MCF 10A (cell line): ENCODE data around the gene FCRL3. TPM values are rescaled to one million over a fixed set of nuclear protein-coding genes. Genes with fewer than 3 reads are reported as not detected.
"Not testable (repeated sequence)": the region's sequence is repeated elsewhere in the genome, so short reads cannot be mapped to it uniquely, and the experiment has no call there.

Experiments
- Bru-seq: library from RNA; stranded (reverse); fragments of 400-500 nt; gene quantifications from one replicate; lab custom pipeline; 2021; lab: Mats Ljungman, UMichigan
- BruChase-seq, 2 experiments: library from RNA; stranded (reverse); fragments of 400-500 nt; gene quantifications; one replicate each; lab custom pipeline; 2021; lab: Mats Ljungman, UMichigan
- BruUV-seq: library from RNA; stranded (reverse); fragments of 400-500 nt; replicated peaks from 2 replicates; lab custom pipeline; 2021; lab: Mats Ljungman, UMichigan
- CTCF ChIA-PET: fragments of 300-600 bp; sonication (Branson Sonifier 250); formaldehyde crosslinking; extraction: SDS; loops from one replicate; lab custom pipeline; 2021; ENCODE audit warnings: antibody characterized with exemption, inconsistent platforms; lab: Yijun Ruan, JAX
- POLR2A ChIA-PET: fragments of 300-600, 350-650 bp; sonication (Branson Sonifier 250); formaldehyde crosslinking; extraction: SDS; loops from one replicate; lab custom pipeline; 2020; ENCODE audit warnings: antibody characterized with exemption, inconsistent platforms; lab: Yijun Ruan, JAX
- DNase-seq: peaks from one replicate; pipeline ENCODE4 v3.0.0-alpha.2; 2018; ENCODE audit not compliant: unreplicated experiment
- H3K27ac Mint-ChIP-seq: one replicate; pipeline ENCODE4 v1.8.0; 2022; ENCODE audit warnings: mild to moderate bottlenecking, low read depth, mixed read lengths; ENCODE audit not compliant: unreplicated experiment
- H3K27me3 Mint-ChIP-seq: one replicate; pipeline ENCODE4 v1.8.0; 2022; ENCODE audit warnings: mixed read lengths; ENCODE audit not compliant: insufficient read depth, unreplicated experiment
- H3K36me3 Mint-ChIP-seq: one replicate; pipeline ENCODE4 v1.8.0; 2022; ENCODE audit warnings: mild to moderate bottlenecking, moderate library complexity, mixed read lengths; ENCODE audit not compliant: insufficient read depth, unreplicated experiment
- H3K4me1 Mint-ChIP-seq: one replicate; pipeline ENCODE4 v1.8.0; 2022; ENCODE audit warnings: mixed read lengths; ENCODE audit not compliant: insufficient read depth, unreplicated experiment
- H3K4me3 Mint-ChIP-seq: one replicate; pipeline ENCODE4 v1.8.0; 2022; ENCODE audit warnings: mild to moderate bottlenecking, moderate library complexity, mixed read lengths; ENCODE audit not compliant: unreplicated experiment
- H3K9me3 Mint-ChIP-seq: one replicate; pipeline ENCODE4 v1.8.0; 2022; ENCODE audit warnings: mixed read lengths; ENCODE audit not compliant: unreplicated experiment
- intact Hi-C: fragments of 100-400 bp; cut with micrococcal nuclease; formaldehyde crosslinking; loops from 2 replicates; pipeline ENCODE4 v1.14.1; 2022
- long read RNA-seq: library from polyadenylated mRNA; stranded (forward); transcript quantifications from one replicate; pipeline ENCODE4 v2.0.0, GENCODE V29; 2022
- total RNA-seq: library from RNA; stranded (reverse); gene quantifications from 2 replicates; pipeline ENCODE4 v1.2.3, GENCODE V29; 2022
- TF ChIP-seq, protein P1 (sequence below): fragments of 200-600 bp; IDR thresholded peaks from one replicate; pipeline ENCODE4 v1.8.0; 2022; ENCODE audit warnings: antibody characterized with exemption, mild to moderate bottlenecking; ENCODE audit not compliant: unreplicated experiment

Gene FCRL3, protein sequence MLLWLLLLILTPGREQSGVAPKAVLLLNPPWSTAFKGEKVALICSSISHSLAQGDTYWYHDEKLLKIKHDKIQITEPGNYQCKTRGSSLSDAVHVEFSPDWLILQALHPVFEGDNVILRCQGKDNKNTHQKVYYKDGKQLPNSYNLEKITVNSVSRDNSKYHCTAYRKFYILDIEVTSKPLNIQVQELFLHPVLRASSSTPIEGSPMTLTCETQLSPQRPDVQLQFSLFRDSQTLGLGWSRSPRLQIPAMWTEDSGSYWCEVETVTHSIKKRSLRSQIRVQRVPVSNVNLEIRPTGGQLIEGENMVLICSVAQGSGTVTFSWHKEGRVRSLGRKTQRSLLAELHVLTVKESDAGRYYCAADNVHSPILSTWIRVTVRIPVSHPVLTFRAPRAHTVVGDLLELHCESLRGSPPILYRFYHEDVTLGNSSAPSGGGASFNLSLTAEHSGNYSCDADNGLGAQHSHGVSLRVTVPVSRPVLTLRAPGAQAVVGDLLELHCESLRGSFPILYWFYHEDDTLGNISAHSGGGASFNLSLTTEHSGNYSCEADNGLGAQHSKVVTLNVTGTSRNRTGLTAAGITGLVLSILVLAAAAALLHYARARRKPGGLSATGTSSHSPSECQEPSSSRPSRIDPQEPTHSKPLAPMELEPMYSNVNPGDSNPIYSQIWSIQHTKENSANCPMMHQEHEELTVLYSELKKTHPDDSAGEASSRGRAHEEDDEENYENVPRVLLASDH
- not detected in 2 replicates for total RNA-seq
- not detected for Bru-seq, nascent RNA
- BruChase-seq, experiment 1, labeled RNA remaining after a 6-hour chase = not detected
- not detected for BruChase-seq, experiment 2, labeled RNA remaining after a 2-hour chase
- long read RNA-seq = 0 reads

GRCh38 chr1:157700732-157701131, at the start of gene FCRL3:
Gene FCRL3 (minus strand): TSS chr1:157700769. CDS start chr1:157700489, 280 bp downstream.
- Mint-ChIP-seq H3K9me3 (no peaks in the 10 kb centered on the region), H3K27me3 (peaks cover 64% of the 10 kb centered on the region), H3K27ac (no peak within 1 kb of the TSS), H3K4me3 (no peak within 1 kb of the TSS), H3K36me3 (no peaks in the 10 kb centered on the region), H3K4me1 (no peaks in the 10 kb centered on the region)
- ChIA-PET POLR2A (no interaction called here), CTCF (interaction anchor here (1.5 kb wide), 1 partner anchor 420 kb away, joined by 3 read pairs; no protein-coding TSS in a partner anchor)
- no TSS peak for BruUV-seq
- intact Hi-C loops = no loop called here
- no peak for DNase-seq
- TF ChIP-seq, protein P1, sequence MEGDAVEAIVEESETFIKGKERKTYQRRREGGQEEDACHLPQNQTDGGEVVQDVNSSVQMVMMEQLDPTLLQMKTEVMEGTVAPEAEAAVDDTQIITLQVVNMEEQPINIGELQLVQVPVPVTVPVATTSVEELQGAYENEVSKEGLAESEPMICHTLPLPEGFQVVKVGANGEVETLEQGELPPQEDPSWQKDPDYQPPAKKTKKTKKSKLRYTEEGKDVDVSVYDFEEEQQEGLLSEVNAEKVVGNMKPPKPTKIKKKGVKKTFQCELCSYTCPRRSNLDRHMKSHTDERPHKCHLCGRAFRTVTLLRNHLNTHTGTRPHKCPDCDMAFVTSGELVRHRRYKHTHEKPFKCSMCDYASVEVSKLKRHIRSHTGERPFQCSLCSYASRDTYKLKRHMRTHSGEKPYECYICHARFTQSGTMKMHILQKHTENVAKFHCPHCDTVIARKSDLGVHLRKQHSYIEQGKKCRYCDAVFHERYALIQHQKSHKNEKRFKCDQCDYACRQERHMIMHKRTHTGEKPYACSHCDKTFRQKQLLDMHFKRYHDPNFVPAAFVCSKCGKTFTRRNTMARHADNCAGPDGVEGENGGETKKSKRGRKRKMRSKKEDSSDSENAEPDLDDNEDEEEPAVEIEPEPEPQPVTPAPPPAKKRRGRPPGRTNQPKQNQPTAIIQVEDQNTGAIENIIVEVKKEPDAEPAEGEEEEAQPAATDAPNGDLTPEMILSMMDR = no peak

GRCh38 chr1:157748262-157748817, 47.8 kb upstream of the FCRL3 start:
- TF ChIP-seq, protein P1 = no peak
- CTCF ChIA-PET = interaction anchor here (1.0 kb wide), 1 partner anchor 199 kb away, joined by 3 read pairs; no protein-coding TSS in a partner anchor
- H3K4me1 Mint-ChIP-seq = no peaks in the 10 kb centered on the region
- intact Hi-C loops = no loop called here
- no TSS peak for BruUV-seq
- peaks cover 21% of the 10 kb centered on the region for H3K27me3 Mint-ChIP-seq
- no peaks in the 10 kb centered on the region for H3K9me3 Mint-ChIP-seq
- H3K36me3 Mint-ChIP-seq = no peaks in the 10 kb centered on the region
- DNase-seq = no peak
- H3K27ac Mint-ChIP-seq = no peak overlapping the region
- H3K4me3 Mint-ChIP-seq = no peak overlapping the region
- POLR2A ChIA-PET = no interaction called here

GRCh38 chr1:157739229-157739901, 38.8 kb upstream of the FCRL3 start:
- no peak for DNase-seq
- Mint-ChIP-seq H3K27ac (no peak overlapping the region), H3K9me3 (no peaks in the 10 kb centered on the region), H3K27me3 (peaks cover 15% of the 10 kb centered on the region), H3K4me1 (no peaks in the 10 kb centered on the region), H3K36me3 (no peaks in the 10 kb centered on the region), H3K4me3 (no peak overlapping the region)
- ChIA-PET POLR2A (no interaction called here), CTCF (no interaction called here)
- no TSS peak for BruUV-seq
- TF ChIP-seq, protein P1 = no peak
- intact Hi-C loops = no loop called here

DNA sequence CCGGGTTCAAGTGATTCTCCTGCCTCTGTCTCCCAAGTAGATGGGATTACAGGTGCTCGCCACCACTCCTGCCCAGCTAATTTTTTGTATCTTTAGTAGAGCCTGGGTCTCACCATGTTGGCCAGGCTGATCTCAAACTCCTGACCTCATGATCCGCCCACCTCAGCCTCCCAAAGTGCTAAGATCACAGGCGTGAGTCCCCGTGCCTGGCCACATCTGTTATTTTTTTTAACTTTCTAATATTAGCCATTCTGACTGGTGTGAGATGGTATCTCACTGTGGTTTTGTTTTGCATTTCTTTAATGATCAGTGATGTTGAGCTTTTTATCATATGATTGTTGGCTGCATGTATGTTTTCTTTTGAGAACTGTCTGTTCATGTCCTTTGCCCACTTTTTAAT, 35.4 kb upstream of the FCRL3 start:
- peaks cover 15% of the 10 kb centered on the region for H3K27me3 Mint-ChIP-seq
- CTCF ChIA-PET, BruUV-seq, H3K36me3 Mint-ChIP-seq, H3K9me3 Mint-ChIP-seq, H3K27ac Mint-ChIP-seq, POLR2A ChIA-PET, intact Hi-C loops, H3K4me1 Mint-ChIP-seq, H3K4me3 Mint-ChIP-seq, DNase-seq: not testable (repeated sequence)
